NCI-H146 treated with DMSO at 0.1 percent for 48 hours (cell line): Measurements from ENCODE around the gene RAB27B.
"Not testable (repeated sequence)": the region's sequence is repeated elsewhere in the genome, so short reads cannot be mapped to it uniquely, and the experiment has no call there.

Source experiments
- DNase-seq: peaks from one replicate; lab custom pipeline; 2025; ENCODE audit not compliant: unreplicated experiment; lab: John Stamatoyannopoulos, UW

RAB27B gene

DNA sequence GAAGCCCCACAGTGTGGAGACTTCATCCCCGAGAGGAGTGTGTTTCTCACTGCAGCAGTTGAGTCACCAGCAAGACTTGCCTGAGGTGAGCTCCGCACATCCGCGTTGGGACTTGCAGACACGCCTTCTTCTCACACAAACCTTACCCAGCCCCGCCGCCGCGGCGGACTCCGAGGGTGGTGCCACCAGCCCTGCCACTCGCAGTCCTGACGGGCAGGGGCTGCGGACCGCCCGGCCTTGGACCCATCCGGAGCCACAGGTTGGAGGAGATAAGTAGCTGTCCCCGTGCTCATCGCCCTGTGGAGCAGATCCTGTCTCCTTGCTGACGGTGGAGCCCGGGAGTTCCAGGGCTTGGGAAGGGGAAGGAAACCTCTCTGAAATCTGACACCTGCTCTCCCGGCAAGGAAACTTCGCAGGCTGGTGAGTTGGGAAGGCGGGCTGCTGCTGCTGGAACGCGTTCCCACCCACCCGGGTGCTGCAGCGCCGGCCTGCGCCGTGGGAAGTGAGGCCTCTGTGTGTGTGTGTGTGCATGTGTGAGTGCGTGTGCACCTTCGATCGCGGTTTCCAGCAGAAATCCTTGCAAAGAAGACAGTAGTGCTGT is at the start of gene RAB27B:
Gene RAB27B (plus strand): TSS at position 197 of the 601 bp plus-strand sequence. CDS start 49,109 bp downstream, outside the sequence.
- DNase-seq = peak; percentile 22

- DNase-seq = no peak
Measured at GRCh38 chr18:54780285-54780861, 47.9 kb upstream of the RAB27B start.

- no peak for DNase-seq
Measured at GRCh38 chr18:54780970-54781369, 47.3 kb upstream of the RAB27B start.

DNA sequence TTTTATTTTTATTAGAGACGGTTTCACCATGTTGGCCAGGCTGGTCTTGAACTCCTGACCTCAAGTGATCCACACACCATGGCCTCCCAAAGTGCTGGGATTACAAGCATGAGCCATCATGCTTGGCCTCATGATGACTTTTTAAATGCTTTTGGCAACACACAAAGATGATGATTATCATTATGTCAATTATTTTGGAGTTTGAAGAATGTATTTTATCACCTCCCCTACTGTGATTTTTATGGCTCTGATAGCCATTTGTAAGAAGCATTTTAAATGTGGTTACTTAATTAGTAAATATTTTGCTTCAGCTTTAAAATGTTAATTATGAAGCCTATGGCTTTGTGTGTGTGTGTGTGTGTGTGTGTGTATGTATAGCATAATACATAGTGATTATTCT is 45.1 kb upstream of the RAB27B start:
- no peak for DNase-seq

DNA sequence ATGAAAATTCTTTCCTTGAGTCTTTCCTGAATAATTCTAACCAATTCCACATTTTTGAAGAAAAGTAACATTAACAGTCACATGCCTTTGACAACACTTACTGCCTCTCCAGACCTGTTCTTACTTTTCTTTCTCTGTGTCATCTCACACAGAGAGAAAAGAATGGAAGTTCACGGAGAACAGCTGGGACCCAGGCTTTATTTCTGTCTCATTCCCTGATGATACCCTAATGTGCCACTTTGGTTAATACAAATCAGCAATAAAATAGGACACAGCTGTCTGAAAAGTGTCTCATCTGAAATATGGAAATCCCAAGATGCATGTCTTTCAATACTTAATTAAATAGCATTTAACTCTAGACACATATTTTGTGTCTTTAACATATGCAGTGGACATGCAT is 42.1 kb upstream of the RAB27B start:
- no peak for DNase-seq

DNA sequence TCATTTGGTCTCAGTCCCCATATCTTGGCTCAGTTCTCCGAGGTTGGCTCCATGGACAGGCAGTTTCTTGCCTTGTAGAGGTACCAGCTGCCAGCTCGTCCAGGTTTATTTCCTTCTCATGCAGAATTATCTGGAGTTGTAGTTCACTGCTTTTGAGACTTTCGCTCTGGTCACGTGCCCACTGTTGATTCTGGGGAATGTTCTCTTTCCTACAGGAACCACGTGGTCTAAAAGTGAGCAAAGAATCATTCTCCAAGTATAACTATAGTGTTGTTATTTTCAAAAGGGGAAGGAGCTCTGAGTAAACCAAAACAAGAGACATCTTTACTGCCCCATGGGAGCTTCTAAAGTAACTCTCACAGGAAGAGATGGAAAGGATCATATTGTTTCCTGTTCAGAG is 41.2 kb upstream of the RAB27B start:
- DNase-seq = no peak

GRCh38 chr18:54787616-54788015 is 40.7 kb upstream of the RAB27B start:
- DNase-seq = no peak

GRCh38 chr18:54790109-54790508 is 38.2 kb upstream of the RAB27B start:
- no peak for DNase-seq

- DNase-seq = no peak
Measured at GRCh38 chr18:54791657-54792056, 36.6 kb upstream of the RAB27B start.

- no peak for DNase-seq
Measured at GRCh38 chr18:54792079-54792478, 36.2 kb upstream of the RAB27B start.

- no peak for DNase-seq
Measured at GRCh38 chr18:54794823-54795222, 33.5 kb upstream of the RAB27B start.

DNA sequence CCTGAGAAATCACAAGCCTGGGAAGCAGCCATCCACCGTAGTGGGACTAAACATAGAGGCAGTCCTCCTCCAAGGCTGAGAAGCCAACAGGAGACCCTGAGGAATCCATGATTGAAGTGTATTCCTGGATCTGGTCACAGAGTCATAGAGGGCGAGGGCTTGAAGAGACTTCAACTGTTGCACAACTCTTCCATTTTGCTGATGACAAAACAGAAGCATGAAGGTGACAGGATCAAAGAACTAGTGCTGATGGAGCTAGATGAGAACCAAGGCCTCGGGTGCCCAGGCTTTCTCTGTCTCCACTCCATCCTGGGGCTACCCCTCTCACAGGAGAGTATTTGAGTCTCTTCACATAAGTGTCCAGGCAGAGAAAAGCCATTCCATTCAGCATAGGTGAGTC is 30.1 kb upstream of the RAB27B start:
- no peak for DNase-seq

- DNase-seq = no peak
Measured at GRCh38 chr18:54801374-54801773, 26.9 kb upstream of the RAB27B start.

- no peak for DNase-seq
Measured at GRCh38 chr18:54802178-54802577, 26.1 kb upstream of the RAB27B start.

GRCh38 chr18:54802686-54803395 is 25.4 kb upstream of the RAB27B start:
- no peak for DNase-seq

DNA sequence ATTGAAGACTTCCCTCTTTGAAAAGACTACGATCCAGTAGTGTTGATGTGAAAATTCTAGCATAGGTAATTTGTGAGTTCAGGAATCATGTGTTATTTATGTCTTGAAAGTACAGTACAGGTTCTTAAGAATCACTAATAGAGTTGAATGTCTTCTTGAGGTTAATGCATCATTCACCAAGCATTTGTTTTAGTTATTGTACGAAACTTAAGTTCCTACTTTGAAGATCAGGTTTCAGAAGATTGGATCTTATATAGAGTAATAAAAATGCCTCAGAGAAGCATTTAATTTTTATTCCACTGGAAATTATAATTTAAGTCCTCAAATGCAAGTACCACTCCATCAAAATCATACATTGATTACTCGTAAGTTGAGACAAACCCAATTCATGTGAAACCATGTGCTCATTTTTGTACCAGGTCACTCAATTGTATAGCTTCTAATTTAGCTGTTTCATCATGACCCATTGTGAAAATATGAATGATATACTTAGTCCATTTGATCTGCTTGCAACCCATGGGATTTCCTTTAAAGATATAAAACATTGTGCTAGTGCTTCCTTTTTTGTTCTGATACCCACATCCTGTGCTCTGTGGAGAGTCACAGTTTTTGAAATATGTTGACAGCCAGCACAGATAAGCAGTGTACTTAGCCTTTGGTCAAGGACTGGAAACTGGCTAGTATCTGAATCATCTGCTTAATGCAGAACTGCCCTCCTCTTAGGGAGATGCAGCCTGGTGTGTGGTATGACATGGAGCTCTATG is 22.5 kb upstream of the RAB27B start:
- no peak for DNase-seq

GRCh38 chr18:54806526-54806925 is 21.8 kb upstream of the RAB27B start:
- no peak for DNase-seq

DNA sequence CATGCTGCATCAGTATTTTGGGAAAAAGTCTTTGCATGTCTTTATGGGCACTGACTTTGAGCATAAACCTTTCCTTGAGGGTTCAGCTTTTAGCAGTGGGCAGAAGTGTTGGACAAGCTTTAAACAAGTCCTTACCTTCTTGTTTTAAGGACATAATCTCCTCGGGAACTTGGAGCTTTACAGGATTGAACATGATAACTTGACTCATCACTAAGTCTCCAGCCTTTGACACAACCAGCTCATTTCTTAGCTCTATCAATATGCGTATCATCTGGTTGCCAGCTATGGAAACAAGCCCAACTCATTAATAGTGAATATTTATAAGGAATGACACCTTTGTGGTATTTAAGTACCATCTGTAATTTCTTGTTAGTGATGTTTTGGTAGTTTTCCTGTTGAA is 21.0 kb upstream of the RAB27B start:
- DNase-seq = no peak

DNA sequence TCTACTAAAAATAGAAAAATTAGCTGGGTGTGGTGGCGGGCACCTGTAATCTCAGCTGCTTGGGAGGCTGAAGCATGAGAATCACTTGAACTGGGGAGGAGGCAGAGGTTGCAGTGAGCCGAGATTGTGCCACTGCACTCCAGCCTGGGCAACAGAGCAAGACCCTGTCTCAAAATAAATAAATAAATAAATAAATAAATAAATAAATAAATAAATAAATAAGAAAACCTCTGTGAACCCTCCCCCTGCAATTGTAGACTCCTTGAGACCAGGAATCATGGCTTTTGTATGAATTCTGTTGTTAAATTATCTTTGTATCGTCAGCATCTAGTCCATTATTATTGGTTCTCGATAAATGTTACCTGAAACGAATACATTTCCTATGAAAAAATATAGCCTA is 17.6 kb upstream of the RAB27B start:
- not testable (repeated sequence) for DNase-seq

DNA sequence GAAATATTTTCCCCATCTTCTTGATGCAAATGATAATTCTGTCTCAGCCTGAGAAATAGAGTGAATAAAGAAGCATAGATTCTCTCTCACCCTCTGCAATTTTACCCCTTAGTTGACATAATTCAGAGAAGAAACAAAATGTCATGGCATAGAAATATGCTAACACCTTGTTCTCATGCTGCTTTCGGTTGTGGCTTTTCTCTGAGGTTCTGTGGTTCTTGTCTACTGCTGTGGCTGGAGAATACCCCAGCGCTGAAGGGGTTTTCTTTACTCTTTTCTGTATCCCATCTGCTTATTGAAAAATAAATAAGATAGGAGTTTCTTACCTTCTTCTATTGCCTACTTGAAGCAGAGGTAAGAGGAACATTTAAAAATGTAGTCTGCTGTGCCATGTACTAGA is 15.4 kb upstream of the RAB27B start:
- no peak for DNase-seq

DNA sequence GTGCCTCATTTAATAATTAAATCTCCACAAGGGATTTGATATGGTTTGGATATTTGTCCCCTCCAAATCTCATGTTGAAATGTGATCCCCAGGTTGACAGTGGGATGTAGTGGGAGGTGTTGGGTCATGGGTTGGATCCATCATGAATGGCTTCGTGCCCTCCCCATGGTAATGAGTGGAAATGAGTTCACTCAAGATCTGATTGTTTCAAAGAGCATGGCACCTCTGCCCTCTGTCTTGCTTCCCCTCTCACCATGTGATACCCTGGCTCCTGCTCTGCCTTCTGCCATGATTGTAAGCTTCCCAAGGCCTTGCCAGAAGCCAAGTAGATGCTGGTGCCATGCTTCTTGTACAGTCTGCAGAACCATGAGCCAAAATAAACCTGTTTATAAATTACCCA is 15.0 kb upstream of the RAB27B start:
- DNase-seq = no peak
